Upper lobe of left lung (tissue), 6 donors: Measurements from ENCODE around the gene KCNMA1. TPM values are rescaled to one million over a fixed set of nuclear protein-coding genes. Genes with fewer than 3 reads are reported as not detected.

Experiments
- ATAC-seq, 2 donors: fragments of 200-7000 bp; cut with Tn5 transposase; one replicate each; pipeline ENCODE4 v1.9.1; 2022; ENCODE audit warnings: mild to moderate bottlenecking in 2 of 2, moderate library complexity in 2 of 2; ENCODE audit not compliant: low FRiP score in 2 of 2
- DNase-seq, 2 donors: peaks; one replicate each; pipeline ENCODE4 v3.0.0-alpha.2; 2019 to 2020
- H3K27ac ChIP-seq, 4 donors: fragments of 200-600 bp; sonication (generic); one replicate each; pipeline ENCODE4 v1.5.1; 2016 to 2019
- H3K27me3 ChIP-seq, 4 donors: fragments of 200-600 bp; sonication (generic); one replicate each; pipeline ENCODE4 v1.5.1; 2017 to 2019
- H3K36me3 ChIP-seq, 4 donors: fragments of 200-600 bp; sonication (generic); one replicate each; pipeline ENCODE4 v1.5.1; 2016 to 2019
- H3K4me1 ChIP-seq, 4 donors: fragments of 200-600 bp; sonication (generic); one replicate each; pipeline ENCODE4 v1.5.1; 2018 to 2019
- H3K4me3 ChIP-seq, 4 donors: fragments of 200-600 bp; sonication (generic); one replicate each; pipeline ENCODE4 v1.5.1; 2017 to 2019; ENCODE audit warnings: mild to moderate bottlenecking in 2 of 4, moderate library complexity in 1 of 4
- H3K9me3 ChIP-seq, 4 donors: fragments of 200-600 bp; sonication (generic); one replicate each; pipeline ENCODE4 v1.5.1; 2018 to 2019
- EP300 ChIP-seq, 4 donors: sonication (generic); formaldehyde crosslinking; IDR thresholded peaks; one replicate each; pipeline ENCODE4 v1.5.1; 2017; ENCODE audit warnings: antibody characterized with exemption in 4 of 4, control low read depth in 2 of 4
- POLR2A ChIP-seq, 4 donors: fragments of 450-650 bp; IDR thresholded peaks; one replicate each; pipeline ENCODE4 v1.5.1; 2016 to 2017; ENCODE audit warnings: antibody characterized with exemption in 4 of 4, mild to moderate bottlenecking in 2 of 4
- POLR2AphosphoS5 ChIP-seq, 2 donors: sonication (generic); formaldehyde crosslinking; IDR thresholded peaks; one replicate each; pipeline ENCODE4 v1.5.1; 2017; ENCODE audit warnings: antibody characterized with exemption in 2 of 2
- WGBS, 2 donors: methylation state at CpG; one replicate each; pipeline ENCODE4 v1.1.5; 2017 to 2018; 5-methylcytosine and 5-hydroxymethylcytosine counted together
- total RNA-seq, 6 donors: library from RNA; depleted of rRNA in 4 of 6; stranded (reverse); fragments of >200 nt in 4 of 6; gene quantifications; one replicate each; pipeline versions ENCODE4 v1.1.0 to v1.2.1, GENCODE V29; 2016 to 2021
- TF ChIP-seq, protein P1 (sequence below), 6 experiments: fragments of 450-650 bp in 4 of 6; fragments of 200-600 bp in 2 of 6; sonication (generic) in 2 of 6; IDR thresholded peaks; one replicate each; pipeline ENCODE4 v1.5.1; 2016 to 2019; ENCODE audit warnings: antibody characterized with exemption in 6 of 6
- donor health status: DM: no; HTN: no; CAD: no; lungs with moderate emphysema.
- donor health status: DM: no; HTN: yes; CAD: no; lungs with severe emphysema.

The KCNMA1 gene
- total RNA-seq, 6 donors from 2014 or later = 5.8 to 107 (median 22.0) TPM

GRCh38 chr10:77045085-77045484 is 592.5 kb downstream of the KCNMA1 start:
- H3K36me3 ChIP-seq = no peaks in the 10 kb centered on the region
- ATAC-seq (no peak), DNase-seq (no peak)
- TF ChIP-seq EP300 (IDR thresholded peaks at IDR 0.05) = no peak
- no peak for TF ChIP-seq POLR2AphosphoS5 (IDR thresholded peaks at IDR 0.05)
- no peak for TF ChIP-seq POLR2A (IDR thresholded peaks at IDR 0.05)
- TF ChIP-seq, protein P1, sequence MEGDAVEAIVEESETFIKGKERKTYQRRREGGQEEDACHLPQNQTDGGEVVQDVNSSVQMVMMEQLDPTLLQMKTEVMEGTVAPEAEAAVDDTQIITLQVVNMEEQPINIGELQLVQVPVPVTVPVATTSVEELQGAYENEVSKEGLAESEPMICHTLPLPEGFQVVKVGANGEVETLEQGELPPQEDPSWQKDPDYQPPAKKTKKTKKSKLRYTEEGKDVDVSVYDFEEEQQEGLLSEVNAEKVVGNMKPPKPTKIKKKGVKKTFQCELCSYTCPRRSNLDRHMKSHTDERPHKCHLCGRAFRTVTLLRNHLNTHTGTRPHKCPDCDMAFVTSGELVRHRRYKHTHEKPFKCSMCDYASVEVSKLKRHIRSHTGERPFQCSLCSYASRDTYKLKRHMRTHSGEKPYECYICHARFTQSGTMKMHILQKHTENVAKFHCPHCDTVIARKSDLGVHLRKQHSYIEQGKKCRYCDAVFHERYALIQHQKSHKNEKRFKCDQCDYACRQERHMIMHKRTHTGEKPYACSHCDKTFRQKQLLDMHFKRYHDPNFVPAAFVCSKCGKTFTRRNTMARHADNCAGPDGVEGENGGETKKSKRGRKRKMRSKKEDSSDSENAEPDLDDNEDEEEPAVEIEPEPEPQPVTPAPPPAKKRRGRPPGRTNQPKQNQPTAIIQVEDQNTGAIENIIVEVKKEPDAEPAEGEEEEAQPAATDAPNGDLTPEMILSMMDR (IDR thresholded peaks at IDR 0.05) = no peak
- H3K27ac ChIP-seq = no peak overlapping the region
- WGBS, 2 donors = 68 to 75% methylated on average over 2 of the region's 2 CpGs
- H3K4me1 ChIP-seq = peaks cover 0 to 8% (median 6%) of the 10 kb centered on the region in 4 donors
- H3K27me3 ChIP-seq = no peaks in the 10 kb centered on the region
- no peaks in the 10 kb centered on the region for H3K9me3 ChIP-seq
- H3K4me3 ChIP-seq = no peak overlapping the region

DNA sequence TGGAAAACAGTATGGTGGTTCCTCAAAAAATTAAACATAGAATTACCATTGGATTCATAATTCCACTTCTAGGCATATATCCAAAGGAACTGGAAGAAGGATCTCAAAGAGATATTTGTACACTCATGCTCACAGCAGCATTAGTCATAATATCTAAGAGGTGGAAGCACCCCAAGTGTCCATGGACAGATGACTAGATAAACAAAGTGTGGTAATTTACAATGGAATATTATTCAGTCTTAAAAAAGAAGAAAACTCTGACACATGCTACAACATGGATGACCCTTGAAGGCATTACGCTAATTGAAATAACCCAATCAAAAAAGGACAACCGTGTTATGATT is 594.2 kb downstream of the KCNMA1 start:
- no peaks in the 10 kb centered on the region for H3K36me3 ChIP-seq
- TF ChIP-seq, protein P1 (IDR thresholded peaks at IDR 0.05) = no peak
- TF ChIP-seq EP300 (IDR thresholded peaks at IDR 0.05) (no peak), POLR2A (IDR thresholded peaks at IDR 0.05) (no peak), POLR2AphosphoS5 (IDR thresholded peaks at IDR 0.05) (no peak)
- H3K4me3 ChIP-seq = no peak overlapping the region
- ATAC-seq (no peak), DNase-seq (no peak)
- no peaks in the 10 kb centered on the region for H3K27me3 ChIP-seq
- H3K9me3 ChIP-seq = no peaks in the 10 kb centered on the region
- 87 to 95% methylated on average over 2 of the region's 2 CpGs for WGBS, 2 donors
- H3K4me1 ChIP-seq = peaks cover 0 to 8% (median 6%) of the 10 kb centered on the region in 4 donors
- no peak overlapping the region for H3K27ac ChIP-seq

- no peak overlapping the region for H3K4me3 ChIP-seq
- no peak for DNase-seq
- WGBS, 2 donors = 93 to 95% methylated on average over 4 of the region's 4 CpGs
- H3K9me3 ChIP-seq = no peaks in the 10 kb centered on the region
- H3K4me1 ChIP-seq = peaks cover 0 to 8% (median 6%) of the 10 kb centered on the region in 4 donors
- ATAC-seq = no peak
- no peak overlapping the region for H3K27ac ChIP-seq
- TF ChIP-seq POLR2A (IDR thresholded peaks at IDR 0.05) = no peak
- no peak for TF ChIP-seq EP300 (IDR thresholded peaks at IDR 0.05)
- TF ChIP-seq POLR2AphosphoS5 (IDR thresholded peaks at IDR 0.05) = no peak
- TF ChIP-seq, protein P1 (IDR thresholded peaks at IDR 0.05) = no peak
- H3K36me3 ChIP-seq = no peaks in the 10 kb centered on the region
- no peaks in the 10 kb centered on the region for H3K27me3 ChIP-seq
These were observed 594.7 kb downstream of the KCNMA1 start for GRCh38 chr10:77042706-77043419.

GRCh38 chr10:77041636-77042258 is 595.9 kb downstream of the KCNMA1 start:
- TF ChIP-seq EP300 (IDR thresholded peaks at IDR 0.05) (no peak), POLR2A (IDR thresholded peaks at IDR 0.05) (no peak), POLR2AphosphoS5 (IDR thresholded peaks at IDR 0.05) (peak in 1 of 2 donors; percentile 31)
- TF ChIP-seq, protein P1 (IDR thresholded peaks at IDR 0.05) = no peak
- Histone ChIP-seq H3K4me1 (peaks cover 0 to 8% (median 6%) of the 10 kb centered on the region in 4 donors), H3K4me3 (no peak overlapping the region), H3K27ac (no peak overlapping the region), H3K36me3 (no peaks in the 10 kb centered on the region), H3K27me3 (no peaks in the 10 kb centered on the region), H3K9me3 (no peaks in the 10 kb centered on the region)
- WGBS, 2 donors = 33 to 43% methylated on average over 4 of the region's 4 CpGs
- peak in 1 of 2 donors; percentile 44 for ATAC-seq
- DNase-seq = peak in 1 of 2 donors; percentile 25
